ENCODE results near the gene RPAP3.

RPAP3 gene

DNA sequence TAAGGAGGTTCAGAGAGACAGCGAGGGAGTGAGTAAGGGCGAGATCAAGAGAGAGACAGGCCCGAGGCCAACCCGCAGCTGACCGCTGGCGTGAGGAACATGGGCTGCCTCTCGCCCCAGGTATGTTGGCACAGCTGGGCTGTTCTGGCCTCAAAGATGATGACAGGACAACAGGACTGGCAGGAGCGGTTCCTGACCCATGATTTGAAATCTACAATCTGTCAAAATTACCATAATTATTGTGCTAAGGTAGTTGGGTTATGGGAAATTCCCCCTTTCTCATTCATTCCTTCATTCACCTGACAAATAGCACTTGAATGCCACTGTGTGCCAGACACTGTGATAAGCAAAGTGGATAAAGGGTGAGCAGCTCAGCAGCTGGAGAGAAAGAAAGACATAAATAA, 24.5 kb upstream of the RPAP3 start:
- H3K4me3 ChIP-seq (ENCODE audit: low read depth, low read length), result no peak overlapping the region
- TF ChIP-seq, protein P1, sequence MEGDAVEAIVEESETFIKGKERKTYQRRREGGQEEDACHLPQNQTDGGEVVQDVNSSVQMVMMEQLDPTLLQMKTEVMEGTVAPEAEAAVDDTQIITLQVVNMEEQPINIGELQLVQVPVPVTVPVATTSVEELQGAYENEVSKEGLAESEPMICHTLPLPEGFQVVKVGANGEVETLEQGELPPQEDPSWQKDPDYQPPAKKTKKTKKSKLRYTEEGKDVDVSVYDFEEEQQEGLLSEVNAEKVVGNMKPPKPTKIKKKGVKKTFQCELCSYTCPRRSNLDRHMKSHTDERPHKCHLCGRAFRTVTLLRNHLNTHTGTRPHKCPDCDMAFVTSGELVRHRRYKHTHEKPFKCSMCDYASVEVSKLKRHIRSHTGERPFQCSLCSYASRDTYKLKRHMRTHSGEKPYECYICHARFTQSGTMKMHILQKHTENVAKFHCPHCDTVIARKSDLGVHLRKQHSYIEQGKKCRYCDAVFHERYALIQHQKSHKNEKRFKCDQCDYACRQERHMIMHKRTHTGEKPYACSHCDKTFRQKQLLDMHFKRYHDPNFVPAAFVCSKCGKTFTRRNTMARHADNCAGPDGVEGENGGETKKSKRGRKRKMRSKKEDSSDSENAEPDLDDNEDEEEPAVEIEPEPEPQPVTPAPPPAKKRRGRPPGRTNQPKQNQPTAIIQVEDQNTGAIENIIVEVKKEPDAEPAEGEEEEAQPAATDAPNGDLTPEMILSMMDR (IDR thresholded peaks at IDR 0.05; ENCODE audit: low read depth, low read length), result no peak

DNA sequence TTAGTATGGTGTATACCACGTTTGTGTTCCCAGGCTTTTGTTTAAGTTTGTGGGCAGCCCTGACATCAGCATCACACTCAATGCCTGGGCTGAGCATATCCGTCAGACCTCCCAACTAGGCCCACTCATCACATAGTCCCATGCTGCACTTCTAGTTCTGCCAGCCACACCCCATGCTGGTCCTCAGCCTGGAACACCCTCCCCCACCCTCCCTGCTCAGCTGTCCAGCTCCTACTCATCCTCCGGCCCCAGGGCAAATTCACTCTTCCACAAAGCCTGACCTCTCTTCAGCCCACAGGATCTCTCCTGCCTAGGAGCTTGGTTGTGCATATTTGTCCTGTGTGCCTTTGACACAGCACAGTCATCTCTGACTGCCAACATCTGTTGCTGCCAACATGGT, 23.4 kb upstream of the RPAP3 start:
- TF ChIP-seq, protein P1 (IDR thresholded peaks at IDR 0.05; ENCODE audit: low read depth, low read length), result no peak
- H3K4me3 ChIP-seq (ENCODE audit: low read depth, low read length), result no peak overlapping the region

DNA sequence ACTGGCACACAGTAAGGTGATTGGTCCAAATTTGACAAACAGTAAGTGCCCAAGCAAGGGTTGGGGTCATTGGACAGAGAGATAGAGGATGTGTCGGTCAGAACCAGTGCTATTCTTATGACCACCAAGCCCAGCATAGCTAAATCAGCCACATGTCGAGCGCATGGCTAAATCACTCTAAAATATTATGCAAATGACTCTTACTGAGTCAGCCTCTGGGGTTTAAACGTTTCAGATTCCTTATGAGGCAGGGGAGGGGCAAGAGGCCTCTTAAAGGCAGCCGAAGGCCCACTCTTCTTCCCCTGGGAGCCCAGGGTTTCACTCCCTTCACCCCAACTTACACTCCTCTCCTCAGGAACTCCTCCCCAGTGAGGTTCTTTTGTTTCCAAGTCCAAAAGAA, 20.1 kb upstream of the RPAP3 start:
- TF ChIP-seq, protein P1 (IDR thresholded peaks at IDR 0.05; ENCODE audit: low read depth, low read length), result no peak
- H3K4me3 ChIP-seq (ENCODE audit: low read depth, low read length), result no peak overlapping the region

DNA sequence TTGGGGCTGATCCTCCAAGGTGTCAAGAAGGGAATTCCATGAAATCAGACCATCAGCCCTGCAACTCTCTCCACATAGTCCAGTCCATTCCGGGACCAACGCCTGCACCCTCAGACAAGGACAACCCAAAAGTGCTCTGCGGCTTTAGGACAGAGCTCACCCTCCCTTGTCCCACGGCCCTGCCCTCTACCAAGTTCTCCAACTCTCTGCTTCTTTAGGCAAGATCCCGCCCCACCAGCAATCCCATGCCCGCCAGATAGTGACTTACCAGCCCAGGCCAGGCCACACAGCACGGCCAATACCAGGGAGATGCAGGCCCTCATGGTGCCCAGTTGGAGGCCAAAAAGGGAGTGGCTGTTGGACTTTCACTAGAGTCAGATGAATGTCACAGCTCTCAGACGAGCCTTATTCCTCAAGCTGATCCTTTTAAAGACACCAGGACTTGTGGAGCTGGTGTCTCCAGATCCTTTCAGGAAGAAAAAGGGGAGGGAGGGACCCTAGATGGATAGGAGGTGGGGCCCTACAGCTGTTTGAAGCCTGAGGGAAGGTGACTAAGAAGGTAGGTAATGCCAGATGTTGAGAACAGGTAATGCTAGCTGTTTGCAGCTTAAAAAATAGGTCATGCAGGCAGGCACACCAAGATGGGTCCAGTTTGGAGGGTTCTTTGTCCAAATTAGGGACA, 19.4 kb upstream of the RPAP3 start, which contains the start of gene ENDOU:
Gene ENDOU (minus strand): TSS at position 400 of the 682 bp plus-strand sequence. CDS start 77 bp downstream, at position 323.
- H3K4me3 ChIP-seq (ENCODE audit: low read depth, low read length), result no peak within 1 kb of the TSS
- TF ChIP-seq, protein P1 (IDR thresholded peaks at IDR 0.05; ENCODE audit: low read depth, low read length), result no peak

DNA sequence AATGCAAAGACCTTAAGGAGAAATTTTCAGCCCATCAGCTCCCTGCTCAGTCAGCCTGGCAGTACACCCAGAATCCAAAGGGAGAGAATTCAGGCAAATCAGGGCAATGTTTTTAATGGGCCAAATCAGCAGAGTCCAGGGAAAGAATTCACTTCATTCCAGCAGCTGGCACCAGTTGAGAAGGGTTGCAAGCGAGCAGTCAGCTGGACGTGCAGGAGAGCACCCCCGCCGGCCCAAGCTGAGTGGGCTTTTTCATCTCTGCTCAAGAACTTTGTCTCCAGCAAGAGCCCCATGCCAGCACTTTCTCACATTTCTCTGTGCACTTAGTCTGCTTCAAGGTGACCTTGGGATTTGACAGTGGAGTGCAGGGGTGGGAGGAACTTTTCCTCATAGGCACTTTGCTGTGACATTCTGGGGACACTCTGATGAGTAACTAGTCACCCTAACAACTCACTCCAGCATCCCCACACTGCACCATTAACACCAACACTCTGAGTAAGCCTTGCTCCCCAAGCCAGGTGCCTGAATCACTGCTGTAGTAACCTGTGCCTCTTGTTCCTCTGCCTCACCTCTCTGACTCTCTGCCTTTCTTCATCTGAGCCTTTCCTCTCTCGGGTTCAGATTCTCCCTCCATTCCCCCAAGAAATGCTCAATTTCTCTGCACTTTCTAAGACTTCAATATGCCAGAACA, 17.3 kb upstream of the RPAP3 start:
- TF ChIP-seq, protein P1 (IDR thresholded peaks at IDR 0.05; ENCODE audit: low read depth, low read length), result no peak
- no peak overlapping the region for H3K4me3 ChIP-seq (ENCODE audit: low read depth, low read length)

DNA sequence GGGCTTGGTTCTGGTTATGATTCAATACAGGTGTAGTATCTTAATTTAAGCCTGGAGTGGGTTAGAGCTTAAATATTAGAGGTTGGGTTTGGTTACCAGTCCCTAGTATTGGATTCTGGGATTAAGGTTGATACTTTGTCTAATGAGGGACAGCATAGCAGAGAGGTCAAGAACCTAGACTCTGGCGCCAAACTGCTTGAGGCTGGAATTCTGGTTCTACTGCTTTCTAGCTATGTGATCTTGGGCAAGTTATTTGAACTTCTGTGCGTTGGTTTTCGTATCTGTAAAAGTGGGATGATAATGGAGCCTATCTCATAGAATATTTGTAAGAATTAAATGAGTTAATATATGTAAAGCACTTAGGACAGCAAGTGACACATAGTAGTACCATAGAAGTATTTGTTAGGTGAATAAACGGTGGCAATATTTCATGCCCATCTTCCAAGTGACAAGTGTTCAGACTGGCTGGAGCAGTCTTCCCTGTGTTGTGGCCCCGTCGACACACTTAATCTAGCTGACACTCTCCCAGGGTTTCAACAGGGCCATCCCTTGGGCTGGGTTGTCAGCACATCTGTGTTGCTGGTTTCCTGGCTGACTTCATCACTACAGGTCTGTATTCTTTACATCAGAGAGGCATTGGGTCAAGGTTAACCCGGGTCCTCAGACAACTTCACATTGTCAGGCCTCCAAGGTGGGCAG, 16.5 kb upstream of the RPAP3 start:
- no peak overlapping the region for H3K4me3 ChIP-seq (ENCODE audit: low read depth, low read length)
- TF ChIP-seq, protein P1 (IDR thresholded peaks at IDR 0.05; ENCODE audit: low read depth, low read length), result no peak

Data from WI38 (cell line).